Activated CD4-positive, CD25-positive, alpha-beta regulatory T cell (primary cell): ENCODE results near the gene NOSIP.
A peak's percentile ranks its signal among the peaks of the same experiment; 100 is the strongest.
"Not testable (repeated sequence)": the region's sequence is repeated elsewhere in the genome, so short reads cannot be mapped to it uniquely, and the experiment has no call there.

Experiments used
- DNase-seq, 4 experiments: peaks; one replicate each; lab custom pipeline; 2025; lab: John Stamatoyannopoulos, UW

NOSIP gene, protein sequence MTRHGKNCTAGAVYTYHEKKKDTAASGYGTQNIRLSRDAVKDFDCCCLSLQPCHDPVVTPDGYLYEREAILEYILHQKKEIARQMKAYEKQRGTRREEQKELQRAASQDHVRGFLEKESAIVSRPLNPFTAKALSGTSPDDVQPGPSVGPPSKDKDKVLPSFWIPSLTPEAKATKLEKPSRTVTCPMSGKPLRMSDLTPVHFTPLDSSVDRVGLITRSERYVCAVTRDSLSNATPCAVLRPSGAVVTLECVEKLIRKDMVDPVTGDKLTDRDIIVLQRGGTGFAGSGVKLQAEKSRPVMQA

DNA sequence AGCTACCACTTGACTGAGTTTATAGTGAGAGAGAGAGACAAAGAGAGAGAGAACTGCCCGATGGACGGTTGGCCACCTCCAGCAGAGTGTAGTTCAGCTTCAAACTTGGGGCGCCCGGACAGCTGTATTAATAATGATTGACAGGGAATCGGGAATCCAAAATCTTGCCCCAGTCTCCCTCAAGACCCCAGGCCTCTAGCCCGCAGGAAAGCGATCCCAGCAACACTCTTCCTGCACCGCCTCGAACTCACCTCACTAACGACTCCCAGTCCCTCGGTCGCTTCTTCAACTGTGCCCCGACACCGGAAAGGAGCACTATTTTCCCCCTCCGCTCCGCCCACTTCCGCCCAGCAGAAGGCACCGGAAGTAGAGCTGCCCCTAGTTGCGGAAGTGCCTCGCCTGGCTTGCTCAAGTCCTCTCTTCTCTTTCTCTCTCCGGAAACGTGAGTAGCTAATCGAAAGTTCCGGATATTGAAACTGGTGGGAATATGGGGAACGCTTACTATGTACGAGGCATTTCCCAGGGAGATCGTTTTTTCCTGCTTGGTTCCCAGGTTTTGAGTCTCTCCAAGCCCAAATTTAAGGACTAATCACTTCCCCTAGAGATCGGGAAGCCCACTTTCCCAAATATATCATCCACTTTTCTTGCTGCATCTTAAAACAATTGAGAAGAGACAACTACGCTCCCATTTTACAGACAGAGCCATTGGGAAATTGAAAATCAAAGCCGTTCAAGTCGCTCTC, at the start of gene NOSIP:
NOSIP (minus strand) TSS at position 293 of the 743 bp plus-strand sequence. CDS start 19,865 bp downstream, outside the sequence.
- peak; percentile 89 to 92 (median 90) for DNase-seq

DNA sequence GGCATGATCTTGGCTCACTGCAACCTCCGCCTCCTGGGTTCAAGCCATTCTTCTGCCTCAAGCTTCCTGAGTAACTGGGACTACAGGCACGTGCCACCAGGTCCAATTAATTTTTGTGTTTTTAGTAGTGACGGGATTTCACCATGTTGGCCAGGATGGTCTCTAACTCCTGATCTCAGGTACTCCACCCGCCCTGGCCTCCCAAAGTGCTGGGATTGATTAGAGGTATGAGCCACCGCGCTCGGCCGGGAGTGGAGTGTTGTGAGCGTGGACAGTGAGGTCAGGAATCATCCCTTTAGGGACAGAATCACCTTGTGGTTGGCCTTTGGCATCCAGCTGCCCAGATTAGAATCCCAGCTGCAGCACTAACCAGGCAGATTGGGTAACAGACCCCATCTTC, 49.3 kb upstream of the NOSIP start:
- no peak for DNase-seq

DNA sequence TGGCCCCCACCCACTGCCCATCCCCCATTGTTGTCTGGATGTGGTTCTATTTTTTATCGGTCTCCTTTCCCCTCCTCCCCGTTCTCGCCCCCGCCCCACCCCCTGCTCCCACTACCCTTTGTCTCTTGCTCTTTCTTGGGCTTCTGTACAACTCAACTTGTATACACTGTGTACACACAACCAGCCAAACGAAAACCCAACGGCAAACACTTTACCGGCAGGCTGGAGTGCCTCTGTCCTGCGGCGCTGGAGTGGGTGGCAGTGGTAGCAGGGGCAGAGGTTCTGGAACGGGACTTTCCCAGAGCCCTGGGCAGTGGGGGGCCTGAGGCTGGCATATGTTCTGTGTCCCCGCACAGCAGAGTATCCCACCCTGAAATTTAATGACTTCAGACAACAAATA, 45.9 kb upstream of the NOSIP start:
- no peak for DNase-seq

DNA sequence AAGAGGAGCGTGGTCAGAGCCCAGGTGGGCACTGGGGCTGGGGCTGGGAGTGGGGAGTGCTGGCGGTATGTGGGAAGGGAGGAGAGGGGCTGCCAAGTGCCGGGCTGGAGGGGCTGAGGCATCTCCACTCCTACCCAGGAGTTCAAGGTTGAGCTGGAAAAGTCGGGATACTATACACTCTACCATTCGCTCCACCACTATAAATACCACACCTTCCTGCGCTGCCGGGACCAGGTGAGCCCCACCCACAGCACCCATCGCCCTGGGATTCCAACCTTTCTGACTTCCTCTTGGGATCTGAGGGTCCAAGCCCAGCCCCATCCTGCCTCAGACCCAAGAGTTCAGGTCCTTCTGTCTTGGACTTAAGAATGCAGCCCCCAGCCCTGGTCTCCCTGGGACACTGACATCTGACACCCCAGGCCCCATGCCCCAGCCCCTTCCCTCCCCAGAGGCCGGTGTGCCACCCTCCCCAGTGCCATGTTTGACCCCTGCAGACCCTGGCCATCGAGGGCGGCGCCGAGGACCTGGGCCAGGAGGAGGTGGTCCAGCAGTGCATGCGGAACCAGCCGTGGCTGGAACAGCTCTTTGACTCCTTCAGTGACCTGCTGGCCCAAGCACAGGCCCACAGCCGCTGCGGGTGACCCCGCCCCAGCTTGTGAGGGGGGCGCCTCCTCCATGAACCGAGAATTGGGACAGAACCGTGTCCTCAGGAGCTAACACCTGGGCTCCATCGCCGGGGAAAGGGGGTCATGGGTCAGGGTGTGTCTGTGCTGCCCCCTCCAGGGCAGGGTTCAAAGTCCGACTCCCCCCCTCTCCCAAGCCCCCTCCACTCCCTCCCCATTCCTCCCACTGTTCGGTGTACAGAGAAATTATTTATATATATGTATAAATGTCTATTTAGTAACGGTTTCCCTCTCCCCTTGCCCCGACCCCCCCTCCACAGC, 44.9 kb upstream of the NOSIP start:
- DNase-seq, result no peak

DNA sequence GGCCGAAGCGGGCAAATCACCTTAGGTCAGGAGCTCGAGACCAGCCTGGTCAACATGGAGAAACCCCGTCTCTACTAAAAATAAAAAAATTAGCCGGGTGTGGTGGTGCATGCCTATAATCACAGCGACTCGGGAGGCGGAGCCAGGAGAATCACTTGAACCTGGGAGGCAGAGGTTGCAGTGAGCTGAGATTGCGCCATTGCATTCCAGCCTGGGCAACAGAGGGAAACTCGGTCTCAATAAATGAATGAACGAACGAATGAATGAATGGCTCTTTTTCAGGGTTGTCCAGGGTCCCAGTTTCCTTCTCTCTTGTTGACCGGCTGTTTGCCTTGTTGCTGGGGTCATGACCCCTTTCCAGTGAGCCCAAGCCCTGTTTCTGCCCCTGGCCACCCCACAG, 37.5 kb upstream of the NOSIP start:
- not testable (repeated sequence) for DNase-seq

DNA sequence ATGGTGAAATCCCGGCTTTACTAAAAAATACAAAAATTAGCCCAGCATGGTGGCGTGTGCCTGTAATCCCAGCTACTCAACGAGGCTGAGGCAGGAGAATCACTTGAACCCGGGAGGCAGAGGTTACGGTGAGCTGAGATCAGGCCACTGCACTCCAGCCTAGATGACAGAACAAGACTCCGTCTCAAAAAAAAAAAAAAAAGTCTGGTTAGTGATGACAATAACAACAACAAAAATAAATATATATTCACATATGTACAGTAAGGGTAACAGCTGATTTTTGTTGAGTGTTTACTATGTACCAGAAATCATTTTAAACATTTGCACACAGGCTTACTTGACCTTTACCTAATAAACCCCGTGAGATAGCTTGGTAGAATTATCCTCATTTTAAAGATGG, 36.6 kb upstream of the NOSIP start:
- DNase-seq, result no peak

DNA sequence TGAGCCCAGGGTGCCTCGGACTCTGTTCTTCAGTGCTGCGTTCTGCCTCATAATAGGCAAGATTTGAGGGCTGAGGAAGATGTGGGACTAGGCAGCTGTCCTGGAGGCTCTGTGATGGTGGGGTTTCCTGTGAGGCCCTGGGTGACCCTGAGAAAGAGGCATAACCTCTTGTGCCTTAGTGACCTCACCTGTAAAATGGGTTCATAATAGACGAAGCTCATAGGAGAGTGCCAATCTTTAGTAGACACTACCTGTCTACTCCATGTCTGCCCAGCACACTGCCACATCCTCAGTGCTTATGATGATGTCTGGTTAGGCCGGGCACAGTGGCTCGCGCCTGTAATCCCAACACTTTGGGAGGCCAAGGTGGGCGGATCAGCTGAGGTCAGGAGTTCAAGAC, 36.2 kb upstream of the NOSIP start:
- DNase-seq, result no peak

DNA sequence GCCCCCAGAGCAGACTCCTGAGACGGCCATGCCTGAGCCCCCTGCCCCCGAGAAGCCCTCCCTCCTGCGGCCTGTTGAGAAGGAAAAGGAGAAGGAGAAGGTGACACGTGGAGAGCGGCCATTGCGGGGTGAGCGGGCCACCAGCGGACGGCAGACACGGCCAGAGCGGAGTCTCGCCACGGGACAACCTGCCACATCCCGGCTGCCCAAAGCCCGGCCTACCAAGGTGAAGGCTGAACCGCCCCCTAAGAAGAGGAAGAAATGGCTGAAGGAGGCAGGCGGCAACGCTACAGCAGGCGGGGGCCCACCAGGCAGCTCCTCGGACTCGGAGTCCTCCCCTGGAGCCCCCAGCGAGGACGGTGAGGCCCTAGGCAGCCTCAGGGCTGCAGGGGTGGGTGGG, 35.5 kb upstream of the NOSIP start:
- DNase-seq, result no peak

DNA sequence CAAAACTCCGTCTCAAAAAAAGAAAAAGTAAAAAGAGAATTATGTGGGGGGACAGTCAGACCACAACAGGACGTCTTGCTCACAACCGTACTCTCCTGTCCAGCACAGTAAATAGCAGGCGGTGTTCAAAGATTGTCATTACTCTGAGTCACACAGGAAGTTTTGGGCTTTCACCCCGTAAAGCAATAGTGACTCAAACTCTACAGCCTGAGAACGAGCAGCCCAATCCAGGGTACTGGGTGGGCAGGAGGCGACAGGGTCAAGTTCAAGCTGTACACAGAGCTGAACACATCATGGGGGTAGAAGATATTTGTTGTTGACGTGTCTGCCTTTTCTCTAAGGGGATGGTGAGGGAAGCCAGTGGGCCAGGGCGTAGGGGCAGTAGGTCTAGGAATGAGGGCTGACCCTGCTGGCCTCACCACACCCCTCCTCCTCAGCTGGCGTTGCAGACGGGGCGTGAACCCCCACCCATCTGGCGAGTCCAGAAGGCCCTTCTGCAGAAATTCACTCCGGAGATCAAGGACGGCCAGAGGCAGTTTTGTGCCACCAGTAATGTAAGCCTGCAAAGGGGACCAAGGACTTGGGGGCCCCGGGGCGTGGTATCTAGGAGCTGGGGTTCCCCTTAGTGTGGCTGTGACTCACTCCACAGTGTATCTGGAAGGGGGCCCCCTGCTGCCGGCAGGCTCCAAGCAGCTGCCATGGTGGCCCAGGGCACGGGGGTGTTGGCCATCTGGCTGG, 33.9 kb upstream of the NOSIP start:
- DNase-seq, result no peak

DNA sequence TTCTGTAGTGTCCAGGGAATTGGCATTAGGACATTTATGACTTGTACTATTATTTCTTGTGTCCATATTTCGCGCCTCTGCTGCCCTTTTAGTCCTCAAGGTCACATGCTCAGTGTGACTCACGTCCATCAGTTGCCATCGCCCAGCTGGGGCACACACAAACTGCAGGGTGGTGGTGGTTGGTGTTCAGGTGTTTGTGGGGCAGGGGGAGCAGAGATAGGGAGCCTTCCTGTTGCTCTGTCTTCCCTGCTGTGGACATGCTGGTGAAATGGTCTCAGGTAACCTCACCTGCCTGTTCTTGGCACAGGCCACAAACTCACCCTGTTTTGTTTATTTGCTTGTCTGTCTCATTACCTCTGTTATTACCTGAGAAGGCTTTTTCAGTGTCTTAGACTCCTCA, 33.0 kb upstream of the NOSIP start:
- DNase-seq, result no peak

DNA sequence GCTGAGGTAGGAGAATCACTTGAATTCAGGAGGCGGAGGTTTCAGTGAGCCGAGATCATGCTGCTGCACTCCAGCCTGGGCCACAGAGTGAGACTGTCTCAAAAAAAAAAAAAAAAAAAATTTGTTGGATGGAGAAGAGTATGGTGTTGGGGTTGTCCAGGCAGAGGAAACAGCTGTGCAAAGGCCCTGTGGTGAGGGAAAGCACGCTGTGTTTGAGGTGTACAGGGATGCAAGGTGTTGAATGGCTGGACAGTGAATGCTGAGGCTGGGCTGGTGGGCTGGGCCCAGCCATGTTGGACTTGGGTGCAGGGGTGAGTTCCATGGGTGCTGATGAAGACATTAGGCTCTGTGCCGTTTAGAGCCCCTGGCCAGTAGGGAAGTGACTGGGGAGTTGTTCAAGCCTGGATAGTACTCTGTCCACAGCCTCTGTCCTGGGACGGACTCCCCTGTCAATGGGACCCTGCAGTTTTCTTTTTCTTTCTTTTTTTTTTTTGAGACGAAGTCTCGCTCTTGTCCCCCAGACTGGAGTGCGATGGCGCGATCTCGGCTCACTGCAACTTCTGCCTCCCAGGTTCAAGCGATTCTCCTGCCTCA, 29.2 kb upstream of the NOSIP start:
- no peak for DNase-seq

DNA sequence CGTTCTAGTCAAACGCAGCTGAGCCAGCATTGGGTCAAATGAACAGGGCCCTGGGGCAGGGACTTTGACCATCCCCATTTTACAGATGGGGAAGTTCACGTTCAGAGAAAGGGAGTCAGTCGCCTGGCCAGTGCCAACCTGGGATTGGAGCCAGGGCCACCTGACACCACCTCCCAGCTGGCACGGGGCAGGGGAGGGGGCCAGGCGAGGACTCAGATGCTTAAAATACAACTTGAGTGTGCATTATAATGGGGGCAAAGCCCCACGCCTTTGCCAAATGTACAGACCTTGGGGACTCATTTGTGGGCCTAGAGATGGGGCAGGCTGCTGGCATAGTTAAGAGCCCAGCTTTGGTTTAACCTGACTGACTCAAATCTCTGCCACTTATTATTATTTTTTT, 25.2 kb upstream of the NOSIP start:
- DNase-seq, result no peak

DNA sequence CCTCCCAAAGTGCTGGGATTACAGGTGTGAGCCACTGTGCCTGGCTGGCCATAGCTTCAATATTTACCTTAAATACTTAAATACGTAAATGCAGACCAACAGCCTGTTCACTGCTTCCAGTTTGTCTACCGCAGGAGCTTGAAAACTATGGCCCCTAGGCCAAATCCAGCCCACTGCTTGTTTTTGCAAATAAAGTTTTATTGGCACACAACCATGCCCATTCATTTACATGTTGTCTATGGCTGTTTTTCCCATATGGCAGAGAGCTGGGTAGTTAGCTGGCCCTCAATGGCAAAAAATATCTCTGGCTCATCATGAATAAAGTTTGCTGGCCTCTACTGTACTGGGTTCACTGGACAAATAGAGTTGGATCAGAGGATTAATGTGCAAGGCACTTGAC, 22.4 kb upstream of the NOSIP start:
- no peak for DNase-seq

DNA sequence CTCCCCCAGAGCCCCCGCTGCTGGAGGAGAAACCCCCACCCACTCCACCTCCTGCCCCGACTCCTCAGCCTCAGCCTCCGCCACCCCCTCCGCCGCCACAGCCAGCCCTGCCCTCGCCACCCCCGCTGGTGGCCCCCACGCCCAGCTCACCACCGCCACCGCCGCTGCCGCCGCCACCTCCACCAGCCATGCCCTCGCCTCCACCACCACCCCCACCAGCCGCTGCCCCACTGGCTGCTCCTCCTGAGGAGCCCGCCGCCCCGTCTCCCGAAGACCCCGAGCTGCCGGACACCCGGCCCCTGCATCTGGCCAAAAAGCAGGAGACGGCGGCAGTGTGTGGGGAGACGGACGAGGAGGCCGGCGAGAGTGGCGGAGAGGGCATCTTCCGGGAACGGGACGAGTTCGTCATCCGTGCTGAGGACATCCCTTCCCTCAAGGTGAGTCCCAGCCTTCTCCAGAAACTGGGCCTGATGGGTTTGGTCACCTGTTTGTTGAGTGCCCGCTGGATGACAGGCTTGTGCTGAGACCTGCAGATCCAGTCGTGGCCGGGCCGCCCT, 21.2 kb upstream of the NOSIP start:
- no peak for DNase-seq

DNA sequence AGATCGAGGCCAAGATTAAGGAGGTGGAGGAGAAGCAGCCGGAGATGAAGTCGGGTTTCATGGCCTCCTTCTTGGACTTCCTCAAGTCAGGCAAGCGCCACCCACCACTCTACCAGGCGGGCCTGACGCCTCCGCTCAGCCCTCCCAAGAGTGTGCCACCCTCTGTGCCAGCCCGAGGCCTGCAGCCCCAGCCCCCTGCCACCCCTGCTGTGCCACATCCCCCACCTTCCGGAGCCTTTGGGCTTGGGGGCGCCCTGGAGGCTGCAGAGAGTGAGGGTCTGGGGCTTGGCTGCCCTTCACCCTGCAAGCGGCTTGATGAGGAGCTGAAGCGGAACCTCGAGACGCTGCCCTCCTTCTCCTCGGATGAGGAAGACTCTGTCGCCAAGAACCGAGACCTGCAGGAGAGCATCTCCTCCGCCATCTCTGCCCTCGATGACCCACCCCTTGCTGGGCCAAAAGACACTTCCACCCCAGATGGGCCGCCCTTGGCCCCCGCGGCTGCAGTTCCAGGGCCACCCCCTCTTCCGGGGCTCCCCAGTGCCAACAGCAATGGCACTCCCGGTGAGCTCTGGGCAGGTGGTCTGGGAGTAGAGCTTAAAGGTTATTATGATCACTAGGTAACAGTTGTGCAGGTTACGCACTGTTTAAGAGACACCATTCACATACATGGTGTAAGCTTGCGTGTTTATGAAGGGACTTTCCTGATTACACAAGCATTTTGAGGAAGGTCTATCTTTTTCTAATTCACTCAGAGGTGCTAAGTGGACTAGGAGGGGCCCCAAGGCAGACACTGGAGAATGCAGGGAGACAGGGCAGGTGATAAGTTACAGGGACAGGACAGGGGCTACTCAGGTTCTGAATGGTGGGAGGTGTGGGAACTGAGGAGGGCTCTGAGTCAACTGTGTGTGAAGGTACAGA, 19.3 kb upstream of the NOSIP start:
- no peak for DNase-seq

DNA sequence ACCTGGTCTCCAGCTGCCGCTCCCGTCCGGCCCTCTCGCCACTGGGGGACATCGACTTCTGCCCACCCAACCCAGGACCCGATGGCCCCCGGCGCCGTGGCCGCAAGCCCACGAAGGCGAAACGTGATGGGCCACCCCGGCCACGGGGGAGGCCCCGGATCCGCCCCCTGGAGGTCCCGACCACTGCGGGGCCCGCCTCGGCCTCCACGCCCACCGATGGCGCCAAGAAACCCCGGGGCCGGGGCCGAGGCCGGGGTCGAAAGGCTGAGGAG, 17.3 kb upstream of the NOSIP start:
- no peak for DNase-seq

DNA sequence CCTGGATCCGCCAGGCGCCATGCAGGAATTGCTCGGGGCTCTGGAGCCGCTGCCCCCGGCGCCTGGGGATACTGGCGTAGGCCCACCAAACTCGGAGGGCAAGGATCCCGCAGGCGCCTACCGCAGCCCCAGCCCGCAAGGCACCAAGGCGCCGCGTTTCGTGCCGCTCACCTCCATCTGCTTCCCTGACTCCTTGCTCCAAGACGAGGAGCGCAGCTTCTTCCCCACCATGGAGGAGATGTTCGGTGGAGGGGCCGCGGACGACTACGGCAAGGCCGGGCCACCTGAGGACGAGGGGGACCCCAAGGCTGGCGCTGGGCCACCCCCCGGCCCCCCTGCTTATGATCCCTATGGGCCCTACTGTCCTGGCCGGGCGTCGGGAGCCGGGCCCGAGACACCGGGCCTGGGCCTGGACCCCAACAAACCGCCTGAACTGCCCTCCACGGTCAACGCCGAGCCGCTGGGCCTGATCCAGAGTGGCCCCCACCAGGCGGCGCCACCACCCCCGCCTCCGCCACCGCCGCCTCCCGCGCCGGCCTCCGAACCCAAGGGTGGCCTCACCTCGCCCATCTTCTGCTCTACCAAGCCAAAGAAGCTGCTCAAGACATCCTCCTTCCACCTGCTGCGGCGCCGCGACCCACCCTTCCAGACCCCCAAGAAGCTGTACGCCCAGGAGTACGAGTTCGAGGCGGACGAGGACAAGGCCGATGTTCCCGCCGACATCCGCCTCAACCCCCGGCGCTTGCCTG, 16.8 kb upstream of the NOSIP start:
- no peak for DNase-seq

DNA sequence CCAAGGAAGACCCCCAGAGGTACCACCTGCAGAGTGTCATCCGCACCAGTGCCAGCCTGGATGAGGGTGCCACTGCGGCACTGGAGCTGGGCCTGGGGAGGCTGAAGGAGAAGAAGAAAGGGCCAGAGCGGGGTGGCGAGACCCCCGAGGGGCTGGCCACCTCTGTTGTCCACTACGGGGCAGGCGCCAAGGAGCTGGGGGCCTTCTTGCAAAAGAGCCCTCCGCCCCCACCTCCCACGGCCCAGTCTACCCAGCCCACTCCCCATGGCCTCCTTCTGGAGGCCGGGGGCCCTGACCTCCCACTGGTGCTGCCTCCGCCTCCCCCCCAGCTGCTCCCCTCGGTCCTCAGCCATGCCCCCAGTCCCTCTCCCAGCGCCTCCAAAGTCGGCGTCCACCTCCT, 16.1 kb upstream of the NOSIP start:
- DNase-seq, result no peak

DNA sequence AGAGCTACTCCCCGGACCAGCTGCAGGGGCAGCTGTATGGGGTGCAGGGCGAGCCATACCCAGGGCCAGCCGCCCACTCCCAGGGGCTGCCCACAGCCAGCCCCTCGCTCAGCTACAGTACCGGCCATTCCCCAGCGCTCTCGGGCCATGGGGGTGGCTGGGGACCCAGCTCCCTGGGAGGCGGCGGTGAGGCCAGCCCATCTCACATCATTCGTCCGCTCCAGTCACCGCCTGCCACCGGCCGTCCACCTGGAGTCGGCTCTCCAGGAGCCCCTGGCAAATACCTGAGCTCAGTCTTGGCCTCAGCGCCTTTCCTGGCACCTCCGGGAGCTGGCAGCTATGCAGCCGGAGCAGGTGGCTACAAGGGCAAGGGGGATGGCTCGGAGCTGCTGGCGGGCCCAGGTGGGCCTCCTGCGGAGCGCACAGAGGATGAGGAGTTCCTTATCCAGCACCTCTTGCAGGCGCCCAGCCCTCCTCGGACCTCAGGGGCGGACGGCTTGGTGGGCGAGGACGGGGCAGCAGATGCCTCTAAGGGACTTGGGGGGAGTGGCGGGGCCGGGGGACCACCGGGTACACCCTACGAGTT, 15.6 kb upstream of the NOSIP start:
- no peak for DNase-seq
